PFSK-1 (cell line): ENCODE measurements around the gene PPM1H.

Experiments used
- FOXP2 ChIP-seq: optimal IDR thresholded peaks from 2 replicates; pipeline ENCODE3; 2011; ENCODE audit warnings: borderline replicate concordance, control low read depth, inconsistent platforms; ENCODE audit not compliant: insufficient read depth; ENCODE audit errors: extremely low read length, extremely low read depth
- POLR2AphosphoS5 ChIP-seq: IDR thresholded peaks from 2 replicates; pipeline ENCODE4 v1.6.1; 2012; ENCODE audit warnings: low read depth, mild to moderate bottlenecking, control low read depth, low read length, moderate library complexity
- SIN3A ChIP-seq: IDR thresholded peaks from 2 replicates; pipeline ENCODE4 v1.6.1; 2012; ENCODE audit warnings: mild to moderate bottlenecking, low read length, moderate library complexity, borderline replicate concordance; ENCODE audit not compliant: insufficient read depth
- TAF1 ChIP-seq: IDR thresholded peaks from 2 replicates; pipeline ENCODE4 v1.6.1; 2012; ENCODE audit warnings: low read length, control low read depth, borderline replicate concordance; ENCODE audit not compliant: insufficient read depth
- TF ChIP-seq, protein P1 (sequence below), 2 experiments: IDR thresholded peaks; 2 replicates each; pipeline versions ENCODE4 v1.6.1 to v1.8.0; 2011 to 2012; ENCODE audit warnings: low read depth in 2 of 2, low read length in 2 of 2, control low read depth in 1 of 2, inconsistent platforms in 1 of 2, mild to moderate bottlenecking in 1 of 2, moderate library complexity in 1 of 2; ENCODE audit not compliant: insufficient read depth in 1 of 2

Gene PPM1H

DNA sequence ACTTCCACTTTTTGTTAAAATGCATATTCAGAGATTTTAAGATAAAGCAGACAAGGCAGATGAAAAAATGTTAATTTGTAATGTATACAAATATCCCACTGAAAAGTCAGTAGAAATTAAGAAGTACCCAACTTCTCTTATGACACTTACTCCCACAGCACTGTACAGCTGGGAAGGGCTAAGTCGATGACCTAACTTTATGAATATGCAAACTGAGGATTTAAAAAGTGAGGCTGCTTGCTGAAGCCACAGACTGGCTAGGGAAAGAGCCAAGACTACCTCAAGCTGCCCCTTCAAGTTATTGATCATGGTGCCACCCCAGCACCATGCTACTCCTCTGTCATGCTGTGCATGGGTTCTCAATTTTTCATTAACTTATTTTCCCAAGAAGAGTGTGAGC lies 17.0 kb downstream of the PPM1H start:
- no peak for TF ChIP-seq SIN3A

DNA sequence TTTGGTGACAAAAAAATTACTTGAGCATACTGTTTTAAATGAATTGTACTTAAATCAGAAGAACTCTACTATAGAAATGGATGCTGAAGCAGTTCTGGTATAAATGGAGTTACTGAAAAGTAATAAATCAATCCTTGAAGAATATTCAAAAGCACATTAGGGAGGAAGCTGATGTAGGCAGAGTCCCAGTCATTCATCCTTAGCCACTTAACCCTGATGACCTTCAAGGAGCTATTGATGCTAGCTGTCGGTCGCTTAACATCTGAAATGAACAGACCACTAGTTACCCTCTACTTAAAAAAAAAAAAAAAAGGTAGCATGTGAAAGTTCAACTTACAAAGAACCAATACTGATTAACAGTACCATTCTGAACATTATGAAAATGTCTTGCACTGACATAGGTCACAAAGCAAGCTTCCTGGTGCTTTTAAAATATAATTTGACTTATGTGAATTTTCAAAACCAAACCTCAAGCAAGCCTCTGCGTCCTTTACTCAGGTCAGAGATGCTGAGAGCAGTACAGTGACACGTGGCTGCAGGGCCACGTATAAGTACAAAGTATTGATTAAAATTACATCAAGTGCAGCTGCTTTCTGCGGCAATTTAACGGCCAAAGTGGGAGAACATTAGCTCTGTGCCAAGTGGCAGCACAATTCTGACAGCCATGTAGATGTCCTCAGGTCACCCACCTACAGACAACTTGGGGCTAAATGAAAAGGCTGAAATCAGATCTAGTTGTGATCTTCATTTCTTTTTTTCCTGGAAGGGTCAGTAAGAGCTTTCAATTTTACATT lies 18.1 kb downstream of the PPM1H start:
- no peak for TF ChIP-seq POLR2AphosphoS5
- no peak for TF ChIP-seq FOXP2
- TF ChIP-seq SIN3A: no peak
- TF ChIP-seq TAF1: no peak
- TF ChIP-seq, protein P1, sequence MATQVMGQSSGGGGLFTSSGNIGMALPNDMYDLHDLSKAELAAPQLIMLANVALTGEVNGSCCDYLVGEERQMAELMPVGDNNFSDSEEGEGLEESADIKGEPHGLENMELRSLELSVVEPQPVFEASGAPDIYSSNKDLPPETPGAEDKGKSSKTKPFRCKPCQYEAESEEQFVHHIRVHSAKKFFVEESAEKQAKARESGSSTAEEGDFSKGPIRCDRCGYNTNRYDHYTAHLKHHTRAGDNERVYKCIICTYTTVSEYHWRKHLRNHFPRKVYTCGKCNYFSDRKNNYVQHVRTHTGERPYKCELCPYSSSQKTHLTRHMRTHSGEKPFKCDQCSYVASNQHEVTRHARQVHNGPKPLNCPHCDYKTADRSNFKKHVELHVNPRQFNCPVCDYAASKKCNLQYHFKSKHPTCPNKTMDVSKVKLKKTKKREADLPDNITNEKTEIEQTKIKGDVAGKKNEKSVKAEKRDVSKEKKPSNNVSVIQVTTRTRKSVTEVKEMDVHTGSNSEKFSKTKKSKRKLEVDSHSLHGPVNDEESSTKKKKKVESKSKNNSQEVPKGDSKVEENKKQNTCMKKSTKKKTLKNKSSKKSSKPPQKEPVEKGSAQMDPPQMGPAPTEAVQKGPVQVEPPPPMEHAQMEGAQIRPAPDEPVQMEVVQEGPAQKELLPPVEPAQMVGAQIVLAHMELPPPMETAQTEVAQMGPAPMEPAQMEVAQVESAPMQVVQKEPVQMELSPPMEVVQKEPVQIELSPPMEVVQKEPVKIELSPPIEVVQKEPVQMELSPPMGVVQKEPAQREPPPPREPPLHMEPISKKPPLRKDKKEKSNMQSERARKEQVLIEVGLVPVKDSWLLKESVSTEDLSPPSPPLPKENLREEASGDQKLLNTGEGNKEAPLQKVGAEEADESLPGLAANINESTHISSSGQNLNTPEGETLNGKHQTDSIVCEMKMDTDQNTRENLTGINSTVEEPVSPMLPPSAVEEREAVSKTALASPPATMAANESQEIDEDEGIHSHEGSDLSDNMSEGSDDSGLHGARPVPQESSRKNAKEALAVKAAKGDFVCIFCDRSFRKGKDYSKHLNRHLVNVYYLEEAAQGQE (IDR thresholded peaks at IDR 0.05; ENCODE audit: insufficient read depth in 1 of 2, low read depth in 2 of 2, low read length in 2 of 2): no peak

DNA sequence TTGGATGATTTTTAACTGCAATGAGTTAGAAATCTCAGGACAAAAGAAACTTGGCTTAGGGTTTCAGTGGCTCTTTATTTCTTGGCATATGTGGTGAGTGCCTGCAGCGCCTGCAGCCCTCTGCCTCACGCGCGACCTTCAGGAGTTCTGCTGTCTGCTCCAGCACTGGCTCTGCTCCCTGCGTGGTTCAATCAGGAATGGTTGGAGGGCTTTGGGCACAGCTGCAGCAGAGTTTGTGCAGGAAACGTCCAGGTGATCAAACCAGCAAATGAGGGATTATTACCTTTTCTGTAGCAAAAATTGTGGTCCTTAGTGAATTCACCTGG lies 19.8 kb downstream of the PPM1H start:
- TF ChIP-seq FOXP2 (no peak), SIN3A (no peak), POLR2AphosphoS5 (no peak), TAF1 (no peak)
- TF ChIP-seq, protein P1 (IDR thresholded peaks at IDR 0.05; ENCODE audit: insufficient read depth in 1 of 2, low read depth in 2 of 2, low read length in 2 of 2): no peak

DNA sequence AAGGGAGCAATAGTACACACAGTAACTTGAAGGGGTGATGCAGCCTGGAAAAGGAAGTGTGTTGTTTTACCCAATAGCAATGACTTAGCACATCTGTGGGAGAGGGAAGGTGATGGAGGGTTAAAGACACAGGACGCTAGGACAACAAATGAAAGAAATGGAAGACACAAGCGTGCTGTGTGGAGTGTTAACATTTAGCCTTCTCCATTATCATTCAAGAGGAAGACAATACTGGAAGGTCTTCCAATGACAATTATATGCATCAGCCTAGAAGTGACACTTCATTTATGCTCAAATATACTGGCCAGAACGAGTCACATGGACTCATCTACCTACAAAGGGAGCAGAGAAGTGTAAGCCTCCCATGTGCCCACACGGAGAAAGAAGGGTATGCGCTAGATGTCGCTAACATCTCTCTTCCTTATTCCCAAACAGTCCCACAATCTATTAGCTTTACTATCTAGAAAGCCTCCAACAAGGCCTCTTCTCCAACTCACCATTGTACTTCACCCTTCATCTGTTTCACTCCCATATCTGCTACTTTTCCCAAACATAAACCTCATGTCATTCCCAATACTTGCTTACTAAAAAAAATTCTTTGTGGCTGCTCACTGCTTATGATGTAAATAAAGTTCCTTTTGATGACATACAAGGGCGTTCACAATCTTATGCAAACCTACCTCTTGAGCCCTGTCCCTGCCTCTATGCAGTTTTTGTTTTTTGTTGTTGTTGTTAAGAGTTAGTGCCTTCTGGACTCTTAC lies 20.3 kb downstream of the PPM1H start:
- TF ChIP-seq POLR2AphosphoS5 (no peak), SIN3A (no peak), TAF1 (no peak), FOXP2 (no peak)
- TF ChIP-seq, protein P1 (IDR thresholded peaks at IDR 0.05; ENCODE audit: insufficient read depth in 1 of 2, low read depth in 2 of 2, low read length in 2 of 2): no peak

DNA sequence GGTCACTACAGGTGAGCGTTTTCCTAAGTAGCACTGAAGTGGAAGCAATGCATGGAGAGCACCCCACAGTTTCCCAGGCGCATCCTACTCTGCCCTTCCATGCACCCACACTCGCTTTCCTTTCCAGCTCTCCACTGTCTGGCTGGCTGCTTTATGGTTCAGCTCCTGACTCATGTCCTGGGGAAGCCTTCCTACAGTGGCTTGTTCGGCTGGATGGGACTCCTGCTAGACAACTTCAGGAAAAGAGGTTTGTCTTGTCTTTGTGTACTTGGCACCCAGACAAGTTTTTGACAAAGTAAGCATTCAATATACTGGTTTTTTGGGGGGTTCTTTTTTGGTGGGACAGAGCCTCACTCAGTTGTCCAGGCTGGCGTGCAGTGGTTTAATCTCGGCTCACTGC lies 21.6 kb downstream of the PPM1H start:
- no peak for TF ChIP-seq SIN3A
- TF ChIP-seq TAF1: no peak
- no peak for TF ChIP-seq POLR2AphosphoS5
- no peak for TF ChIP-seq FOXP2
- TF ChIP-seq, protein P1 (IDR thresholded peaks at IDR 0.05; ENCODE audit: insufficient read depth in 1 of 2, low read depth in 2 of 2, low read length in 2 of 2): no peak
